ENCODE results near the gene MAGI2.

MAGI2 gene

GRCh38 chr7:78764571-78764970 is 688.9 kb downstream of the MAGI2 start:
- Mint-ChIP-seq H3K9me3 (no peaks in the 10 kb centered on the region), H3K36me3 (no peaks in the 10 kb centered on the region), H3K4me3 (no peak overlapping the region), H3K4me1 (no peaks in the 10 kb centered on the region), H3K27ac (no peak overlapping the region), H3K27me3 (no peaks in the 10 kb centered on the region)

DNA sequence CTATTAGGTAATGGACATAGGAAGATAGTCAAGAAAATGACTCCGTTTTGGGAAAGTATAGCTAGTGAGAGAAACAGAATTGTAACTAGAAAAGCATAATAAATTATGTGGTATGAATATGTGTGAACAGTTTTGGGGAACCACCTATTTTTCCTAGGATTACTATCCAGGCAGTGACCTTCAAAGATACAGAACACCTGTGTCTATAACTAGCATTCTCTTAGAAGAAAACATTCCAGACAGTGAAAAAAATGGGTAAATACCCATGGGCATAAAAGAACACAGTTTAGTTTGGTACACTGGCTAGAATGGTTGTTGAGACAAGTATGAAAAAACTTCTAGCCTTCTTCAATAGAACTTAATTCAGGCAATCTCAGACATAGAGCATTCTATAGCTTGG is 690.8 kb downstream of the MAGI2 start:
- H3K4me1 Mint-ChIP-seq = no peaks in the 10 kb centered on the region
- H3K36me3 Mint-ChIP-seq = no peaks in the 10 kb centered on the region
- no peaks in the 10 kb centered on the region for H3K27me3 Mint-ChIP-seq
- H3K27ac Mint-ChIP-seq = no peak overlapping the region
- no peak overlapping the region for H3K4me3 Mint-ChIP-seq
- no peaks in the 10 kb centered on the region for H3K9me3 Mint-ChIP-seq

DNA sequence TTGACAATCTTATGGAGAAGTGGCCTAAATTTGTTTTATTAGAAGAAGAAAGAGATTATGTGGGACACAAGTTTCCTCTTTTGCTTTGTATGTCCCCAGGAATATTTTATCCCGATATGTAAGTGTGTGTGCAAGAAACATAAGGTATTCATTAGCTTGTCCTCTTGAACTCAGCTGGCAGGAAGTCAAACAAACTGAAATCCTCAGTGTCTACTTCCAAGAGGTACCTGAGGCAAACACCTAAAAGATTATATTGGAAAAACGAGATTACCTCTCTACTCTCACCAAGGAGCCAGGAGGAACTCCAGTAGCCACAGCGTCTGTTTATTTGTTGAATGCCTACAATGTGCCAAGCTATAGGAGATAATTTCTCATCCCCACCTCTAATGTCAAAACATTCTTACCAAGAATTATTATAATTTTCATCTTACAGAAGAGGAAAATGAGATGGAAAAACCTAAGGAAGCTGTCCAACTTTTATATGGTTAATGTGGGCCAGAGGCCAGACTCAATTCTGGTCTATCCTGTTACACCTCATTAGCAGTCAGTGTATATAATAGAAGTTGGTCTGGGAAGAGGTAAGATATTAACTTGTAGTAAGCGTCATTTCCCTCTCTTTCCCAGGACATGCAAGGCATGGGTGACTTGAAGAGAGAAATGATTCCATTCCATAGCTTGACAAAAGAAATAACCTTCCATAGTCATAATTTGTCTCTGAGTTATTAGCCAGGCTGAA is 692.7 kb downstream of the MAGI2 start:
- Mint-ChIP-seq H3K4me3 (no peak overlapping the region), H3K27ac (no peak overlapping the region), H3K9me3 (peaks cover 3% of the 10 kb centered on the region), H3K4me1 (no peaks in the 10 kb centered on the region), H3K36me3 (no peaks in the 10 kb centered on the region), H3K27me3 (no peaks in the 10 kb centered on the region)

DNA sequence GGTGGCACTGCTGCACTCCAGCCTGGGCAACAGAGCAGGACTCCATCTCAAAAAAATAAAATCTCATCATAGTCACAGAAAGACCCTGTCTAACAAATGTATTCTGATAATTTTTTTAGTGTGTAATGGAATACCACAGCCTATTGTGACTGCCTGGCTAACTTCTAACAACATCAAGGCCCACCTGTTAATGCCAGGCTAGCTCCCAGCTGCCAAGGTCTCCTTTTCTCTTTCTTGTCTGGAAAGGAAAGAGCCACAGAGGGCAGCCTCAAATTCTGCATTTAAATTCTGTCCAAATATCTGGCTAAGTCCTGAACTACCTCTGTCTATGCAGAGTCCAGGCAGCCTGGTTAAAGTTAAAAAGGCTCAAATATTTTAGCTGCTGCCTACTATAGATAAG is 700.9 kb downstream of the MAGI2 start:
- H3K4me1 Mint-ChIP-seq = no peaks in the 10 kb centered on the region
- no peak overlapping the region for H3K4me3 Mint-ChIP-seq
- no peaks in the 10 kb centered on the region for H3K36me3 Mint-ChIP-seq
- H3K27ac Mint-ChIP-seq = no peak overlapping the region
- H3K9me3 Mint-ChIP-seq = peaks cover 10% of the 10 kb centered on the region
- H3K27me3 Mint-ChIP-seq = no peaks in the 10 kb centered on the region

- Mint-ChIP-seq H3K4me3 (no peak overlapping the region), H3K27ac (no peak overlapping the region), H3K27me3 (no peaks in the 10 kb centered on the region), H3K9me3 (peaks cover 6% of the 10 kb centered on the region), H3K4me1 (no peaks in the 10 kb centered on the region), H3K36me3 (no peaks in the 10 kb centered on the region)
Observed at GRCh38 chr7:78751253-78751652, 702.2 kb downstream of the MAGI2 start.

DNA sequence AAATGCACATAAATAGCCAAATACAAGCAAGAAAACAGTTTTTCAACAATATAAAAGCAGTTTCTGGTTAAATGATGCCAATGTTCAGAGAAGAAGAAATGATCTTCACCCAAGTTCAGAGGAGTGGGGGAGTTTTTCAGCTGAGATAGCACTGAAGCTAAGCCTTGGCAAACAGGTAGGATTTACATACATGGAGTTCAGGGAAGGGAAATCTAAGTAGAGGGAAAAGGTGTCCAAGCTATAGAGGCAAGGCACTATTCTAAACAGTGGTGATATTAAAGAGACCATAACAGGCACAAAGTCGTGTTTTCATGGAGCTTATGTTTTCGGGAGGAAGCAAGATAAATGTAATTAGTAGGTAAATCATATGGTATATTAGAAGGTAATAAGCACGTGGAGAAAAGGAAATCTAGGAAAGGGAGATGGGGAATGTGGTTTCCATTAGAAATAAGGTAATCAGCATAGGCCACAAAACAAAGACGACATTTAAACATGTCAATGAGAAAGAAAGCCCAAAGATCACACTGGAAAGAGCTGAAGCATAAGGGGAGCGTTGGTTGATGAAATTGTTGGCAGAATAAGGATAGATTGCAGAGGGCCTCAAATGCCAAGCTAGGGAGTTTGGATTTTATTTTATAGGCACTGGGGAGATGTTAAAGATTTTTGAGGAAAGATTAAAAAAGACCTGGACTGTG is 704.3 kb downstream of the MAGI2 start:
- Mint-ChIP-seq H3K4me1 (no peaks in the 10 kb centered on the region), H3K4me3 (no peak overlapping the region), H3K9me3 (peaks cover 6% of the 10 kb centered on the region), H3K27me3 (no peaks in the 10 kb centered on the region), H3K36me3 (no peaks in the 10 kb centered on the region), H3K27ac (no peak overlapping the region)

DNA sequence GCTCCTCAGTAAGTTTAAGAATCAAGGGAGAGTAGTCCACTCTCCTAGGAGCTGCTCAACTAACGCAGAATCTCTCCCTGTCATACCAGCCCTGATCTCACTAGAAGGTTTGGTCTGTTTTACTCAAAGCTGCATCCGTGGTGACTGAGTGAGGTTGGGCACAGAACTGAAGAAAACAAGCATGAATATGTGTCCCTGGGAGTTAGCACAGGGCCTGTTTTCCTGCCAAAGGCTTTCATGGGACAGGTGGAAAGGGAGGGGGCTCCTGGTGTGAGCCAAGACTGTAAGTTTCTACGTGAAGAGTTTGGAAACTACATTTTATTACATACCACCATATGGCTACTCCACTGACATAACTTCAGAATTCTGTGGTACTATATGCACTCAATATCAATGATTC is 705.9 kb downstream of the MAGI2 start:
- no peaks in the 10 kb centered on the region for H3K27me3 Mint-ChIP-seq
- no peaks in the 10 kb centered on the region for H3K4me1 Mint-ChIP-seq
- peaks cover 6% of the 10 kb centered on the region for H3K9me3 Mint-ChIP-seq
- no peaks in the 10 kb centered on the region for H3K36me3 Mint-ChIP-seq
- no peak overlapping the region for H3K4me3 Mint-ChIP-seq
- H3K27ac Mint-ChIP-seq = no peak overlapping the region

GRCh38 chr7:78746301-78746700 is 707.2 kb downstream of the MAGI2 start:
- no peaks in the 10 kb centered on the region for H3K27me3 Mint-ChIP-seq
- no peaks in the 10 kb centered on the region for H3K4me1 Mint-ChIP-seq
- H3K36me3 Mint-ChIP-seq = no peaks in the 10 kb centered on the region
- H3K4me3 Mint-ChIP-seq = no peak overlapping the region
- peaks cover 6% of the 10 kb centered on the region for H3K9me3 Mint-ChIP-seq
- H3K27ac Mint-ChIP-seq = no peak overlapping the region

GRCh38 chr7:78742694-78743093 is 710.8 kb downstream of the MAGI2 start:
- Mint-ChIP-seq H3K9me3 (no peaks in the 10 kb centered on the region), H3K27me3 (no peaks in the 10 kb centered on the region), H3K36me3 (no peaks in the 10 kb centered on the region), H3K4me1 (no peaks in the 10 kb centered on the region), H3K4me3 (no peak overlapping the region), H3K27ac (no peak overlapping the region)

GRCh38 chr7:78736548-78736947 is 716.9 kb downstream of the MAGI2 start:
- H3K27me3 Mint-ChIP-seq = no peaks in the 10 kb centered on the region
- H3K27ac Mint-ChIP-seq = no peak overlapping the region
- no peaks in the 10 kb centered on the region for H3K9me3 Mint-ChIP-seq

DNA sequence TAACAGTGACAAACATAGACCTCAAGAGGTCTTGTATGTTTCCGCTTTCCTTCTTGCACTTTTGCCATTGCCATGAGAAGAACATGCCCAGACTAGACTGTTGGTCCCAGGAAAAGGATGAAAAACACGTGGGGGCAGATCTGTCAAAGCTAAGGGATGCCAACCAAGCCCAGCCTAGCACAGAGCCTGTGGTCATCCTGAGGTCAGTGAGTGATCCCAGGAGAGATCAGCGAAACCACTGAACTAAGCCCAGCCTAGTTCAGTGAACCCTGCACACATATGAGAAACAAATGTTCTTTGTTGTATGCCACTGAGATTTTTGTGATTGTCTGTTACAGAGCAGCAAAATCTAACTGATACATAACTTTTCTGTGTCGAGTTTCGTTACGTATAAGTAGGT is 718.8 kb downstream of the MAGI2 start:
- Mint-ChIP-seq H3K36me3 (no peaks in the 10 kb centered on the region), H3K4me3 (no peak overlapping the region), H3K27ac (no peak overlapping the region), H3K4me1 (no peaks in the 10 kb centered on the region), H3K27me3 (no peaks in the 10 kb centered on the region), H3K9me3 (no peaks in the 10 kb centered on the region)

More at GRCh38 chr7:78736548-78736947, 716.9 kb downstream of the MAGI2 start:
- Mint-ChIP-seq H3K4me1 (no peaks in the 10 kb centered on the region), H3K4me3 (no peak overlapping the region), H3K36me3 (no peaks in the 10 kb centered on the region)

GRCh38 chr7:78720066-78720465 is 733.4 kb downstream of the MAGI2 start:
- Mint-ChIP-seq H3K9me3 (peaks cover 6% of the 10 kb centered on the region), H3K4me3 (no peak overlapping the region), H3K4me1 (no peaks in the 10 kb centered on the region), H3K27ac (no peak overlapping the region), H3K27me3 (no peaks in the 10 kb centered on the region), H3K36me3 (no peaks in the 10 kb centered on the region)

GRCh38 chr7:78718212-78718611 is 735.3 kb downstream of the MAGI2 start:
- H3K4me1 Mint-ChIP-seq = no peaks in the 10 kb centered on the region
- no peaks in the 10 kb centered on the region for H3K27me3 Mint-ChIP-seq
- no peaks in the 10 kb centered on the region for H3K36me3 Mint-ChIP-seq
- no peak overlapping the region for H3K4me3 Mint-ChIP-seq
- H3K27ac Mint-ChIP-seq = no peak overlapping the region
- peaks cover 1% of the 10 kb centered on the region for H3K9me3 Mint-ChIP-seq

DNA sequence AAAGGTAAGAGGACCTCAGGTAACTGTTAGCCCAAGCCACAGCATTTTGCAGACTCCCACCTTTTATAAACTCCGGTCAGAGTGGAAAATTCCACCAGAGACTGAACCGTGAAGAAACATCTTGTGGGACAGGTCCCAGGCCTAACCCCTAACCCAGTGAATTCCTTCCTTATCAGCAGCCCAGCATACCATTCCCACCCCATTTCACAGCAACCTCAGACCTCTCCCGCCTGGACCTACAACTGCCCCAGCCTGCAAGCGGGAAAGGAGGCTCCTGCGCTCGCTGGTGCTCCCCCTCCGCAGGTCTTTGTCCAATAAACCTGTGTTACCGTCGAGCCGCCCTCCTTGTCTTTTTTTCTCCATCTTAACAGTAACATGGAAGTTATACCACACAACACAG is 736.6 kb downstream of the MAGI2 start:
- H3K9me3 Mint-ChIP-seq = no peaks in the 10 kb centered on the region
- no peak overlapping the region for H3K4me3 Mint-ChIP-seq

GRCh38 chr7:78714356-78714755 is 739.1 kb downstream of the MAGI2 start:
- Mint-ChIP-seq H3K36me3 (no peaks in the 10 kb centered on the region), H3K27me3 (no peaks in the 10 kb centered on the region), H3K4me3 (no peak overlapping the region), H3K9me3 (no peaks in the 10 kb centered on the region), H3K27ac (no peak overlapping the region), H3K4me1 (no peaks in the 10 kb centered on the region)

More for the DNA sequence above, 736.6 kb downstream of the MAGI2 start:
- Mint-ChIP-seq H3K27ac (no peak overlapping the region), H3K36me3 (no peaks in the 10 kb centered on the region), H3K4me1 (no peaks in the 10 kb centered on the region), H3K27me3 (no peaks in the 10 kb centered on the region)

- Mint-ChIP-seq H3K4me1 (no peaks in the 10 kb centered on the region), H3K9me3 (no peaks in the 10 kb centered on the region), H3K36me3 (no peaks in the 10 kb centered on the region), H3K4me3 (no peak overlapping the region), H3K27ac (no peak overlapping the region), H3K27me3 (no peaks in the 10 kb centered on the region)
Observed at GRCh38 chr7:78712111-78712510, 741.4 kb downstream of the MAGI2 start.

All from activated naive CD4-positive, alpha-beta T cell treated with anti-CD3 and anti-CD28 coated beads, Interleukin-2, amount 50 U/mL, for 24 hours (primary cell).